KMS-11 (cell line): ENCODE measurements around the gene CARD10.

ENCODE experiments used
- H2AFZ ChIP-seq: fragments of 200-600 bp; sonication (generic); 2 replicates; pipeline ENCODE4 v1.6.1; 2016; ENCODE audit warnings: antibody characterized with exemption, mixed run types, low read depth
- H3K27ac ChIP-seq: fragments of 200-600 bp; sonication (generic); 2 replicates; pipeline ENCODE4 v1.6.1; 2016; ENCODE audit warnings: mild to moderate bottlenecking, mixed run types
- H3K27me3 ChIP-seq: fragments of 200-600 bp; sonication (generic); 2 replicates; pipeline ENCODE4 v1.6.1; 2017; ENCODE audit warnings: mild to moderate bottlenecking, low read depth, mixed run types, moderate library complexity; ENCODE audit not compliant: insufficient read depth
- H3K36me3 ChIP-seq: fragments of 200-600 bp; sonication (generic); 2 replicates; pipeline ENCODE4 v1.6.1; 2017; ENCODE audit warnings: mild to moderate bottlenecking, mixed run types; ENCODE audit not compliant: insufficient read depth
- H3K4me1 ChIP-seq: fragments of 200-600 bp; sonication (generic); 2 replicates; pipeline ENCODE4 v1.6.1; 2016; ENCODE audit warnings: mild to moderate bottlenecking, low read depth, mixed run types; ENCODE audit not compliant: poor library complexity, severe bottlenecking
- H3K4me2 ChIP-seq: fragments of 200-600 bp; sonication (generic); 2 replicates; pipeline ENCODE4 v1.7.0; 2016; ENCODE audit warnings: mild to moderate bottlenecking, mixed run types
- H3K4me3 ChIP-seq: fragments of 200-600 bp; sonication (generic); IDR thresholded peaks from 2 replicates; pipeline ENCODE4 v1.6.1; 2017; ENCODE audit warnings: low read depth, low read length, mixed read lengths; ENCODE audit not compliant: insufficient read depth
- H3K79me2 ChIP-seq: fragments of 200-600 bp; sonication (generic); 2 replicates; pipeline ENCODE4 v1.6.1; 2016; ENCODE audit warnings: low read depth, mixed run types; ENCODE audit not compliant: insufficient read depth
- H3K9ac ChIP-seq: fragments of 200-600 bp; sonication (generic); 2 replicates; pipeline ENCODE4 v1.6.1; 2016; ENCODE audit warnings: mild to moderate bottlenecking, mixed run types
- H4K20me1 ChIP-seq: fragments of 200-600 bp; sonication (generic); 2 replicates; pipeline ENCODE4 v1.6.1; 2016; ENCODE audit warnings: mild to moderate bottlenecking, mixed run types; ENCODE audit not compliant: insufficient read depth
- TF ChIP-seq, protein P1 (sequence below): fragments of 200-600 bp; sonication (generic); conservative IDR thresholded peaks from 2 replicates; pipeline ENCODE4 v1.6.1; 2017; ENCODE audit warnings: low read depth, mild to moderate bottlenecking, antibody characterized with exemption, low read length, moderate library complexity, mixed read lengths

Gene CARD10

DNA sequence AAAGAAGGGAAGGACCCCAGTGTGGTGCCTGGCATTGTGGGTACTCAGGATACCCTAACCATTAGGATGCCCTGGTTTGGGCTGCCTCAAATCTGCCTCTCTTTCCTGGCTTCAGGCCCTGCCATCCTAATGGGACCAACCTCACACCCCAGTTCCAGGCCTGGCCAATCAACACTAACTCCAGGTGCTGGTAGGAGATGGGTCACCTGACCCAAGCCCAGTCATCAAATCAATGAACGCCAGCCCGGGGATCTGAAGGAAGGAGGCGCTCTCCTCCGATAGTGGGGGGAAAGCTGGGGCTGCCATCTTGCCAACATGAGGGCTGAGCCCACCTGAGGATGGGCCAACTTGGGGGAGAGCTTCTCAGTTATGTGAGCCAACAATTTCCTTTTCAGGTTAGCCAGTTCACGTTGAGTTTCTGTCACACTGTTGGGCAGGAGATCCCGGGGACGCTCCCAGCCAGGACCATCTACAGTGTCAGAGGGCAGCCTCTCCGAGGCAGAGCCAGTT lies 45.7 kb downstream of the CARD10 start:
- H3K9ac ChIP-seq = no peak overlapping the region
- H3K4me3 ChIP-seq = no peak overlapping the region
- H3K4me2 ChIP-seq = no peak overlapping the region
- H3K4me1 ChIP-seq = no peaks in the 10 kb centered on the region
- H3K79me2 ChIP-seq = no peaks in the 10 kb centered on the region
- TF ChIP-seq, protein P1, sequence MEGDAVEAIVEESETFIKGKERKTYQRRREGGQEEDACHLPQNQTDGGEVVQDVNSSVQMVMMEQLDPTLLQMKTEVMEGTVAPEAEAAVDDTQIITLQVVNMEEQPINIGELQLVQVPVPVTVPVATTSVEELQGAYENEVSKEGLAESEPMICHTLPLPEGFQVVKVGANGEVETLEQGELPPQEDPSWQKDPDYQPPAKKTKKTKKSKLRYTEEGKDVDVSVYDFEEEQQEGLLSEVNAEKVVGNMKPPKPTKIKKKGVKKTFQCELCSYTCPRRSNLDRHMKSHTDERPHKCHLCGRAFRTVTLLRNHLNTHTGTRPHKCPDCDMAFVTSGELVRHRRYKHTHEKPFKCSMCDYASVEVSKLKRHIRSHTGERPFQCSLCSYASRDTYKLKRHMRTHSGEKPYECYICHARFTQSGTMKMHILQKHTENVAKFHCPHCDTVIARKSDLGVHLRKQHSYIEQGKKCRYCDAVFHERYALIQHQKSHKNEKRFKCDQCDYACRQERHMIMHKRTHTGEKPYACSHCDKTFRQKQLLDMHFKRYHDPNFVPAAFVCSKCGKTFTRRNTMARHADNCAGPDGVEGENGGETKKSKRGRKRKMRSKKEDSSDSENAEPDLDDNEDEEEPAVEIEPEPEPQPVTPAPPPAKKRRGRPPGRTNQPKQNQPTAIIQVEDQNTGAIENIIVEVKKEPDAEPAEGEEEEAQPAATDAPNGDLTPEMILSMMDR = no peak
- no peaks in the 10 kb centered on the region; the same call in 1 of the 2 replicates for H3K36me3 ChIP-seq
- H3K27me3 ChIP-seq = no peaks in the 10 kb centered on the region
- H2AFZ ChIP-seq = no peak overlapping the region
- H3K27ac ChIP-seq = no peak overlapping the region
- H4K20me1 ChIP-seq = no peaks in the 10 kb centered on the region

DNA sequence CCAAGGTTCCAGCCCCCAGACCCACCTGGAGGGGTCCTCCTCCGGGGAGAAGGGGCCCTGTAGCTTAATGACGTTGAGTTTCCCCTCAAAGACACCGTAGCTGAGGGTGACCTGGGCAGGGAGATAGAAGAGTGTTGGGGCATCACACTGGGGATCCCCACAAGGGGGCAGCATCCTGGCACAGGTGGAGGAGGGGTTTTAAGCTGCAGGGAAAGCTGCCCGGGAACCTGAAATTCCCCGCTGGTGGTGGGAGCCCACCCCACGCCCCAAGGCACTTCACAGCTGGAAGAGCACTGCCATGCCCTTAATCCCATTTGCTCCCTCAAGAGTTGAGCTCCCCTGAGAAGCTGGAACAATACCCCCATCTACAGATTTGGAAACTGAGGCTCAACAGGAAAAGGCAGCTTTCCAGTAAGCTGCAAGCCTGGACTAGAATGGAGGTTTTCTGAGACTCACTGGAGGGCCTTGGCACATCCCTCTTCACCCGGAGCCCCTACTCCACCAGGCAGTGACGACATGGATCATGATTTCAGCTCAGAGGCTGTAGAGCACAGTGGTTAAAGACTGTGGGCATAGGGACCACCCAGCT lies 46.7 kb downstream of the CARD10 start:
- no peak overlapping the region for H3K4me3 ChIP-seq
- no peaks in the 10 kb centered on the region for H3K27me3 ChIP-seq
- H4K20me1 ChIP-seq = no peaks in the 10 kb centered on the region
- no peak overlapping the region for H3K4me2 ChIP-seq
- no peaks in the 10 kb centered on the region for H3K79me2 ChIP-seq
- TF ChIP-seq, protein P1 = peak; percentile 73
- H3K36me3 ChIP-seq = no peaks in the 10 kb centered on the region; the same call in 1 of the 2 replicates
- H3K4me1 ChIP-seq = no peaks in the 10 kb centered on the region
- H2AFZ ChIP-seq = no peak overlapping the region
- H3K9ac ChIP-seq = no peak overlapping the region
- H3K27ac ChIP-seq = no peak overlapping the region

DNA sequence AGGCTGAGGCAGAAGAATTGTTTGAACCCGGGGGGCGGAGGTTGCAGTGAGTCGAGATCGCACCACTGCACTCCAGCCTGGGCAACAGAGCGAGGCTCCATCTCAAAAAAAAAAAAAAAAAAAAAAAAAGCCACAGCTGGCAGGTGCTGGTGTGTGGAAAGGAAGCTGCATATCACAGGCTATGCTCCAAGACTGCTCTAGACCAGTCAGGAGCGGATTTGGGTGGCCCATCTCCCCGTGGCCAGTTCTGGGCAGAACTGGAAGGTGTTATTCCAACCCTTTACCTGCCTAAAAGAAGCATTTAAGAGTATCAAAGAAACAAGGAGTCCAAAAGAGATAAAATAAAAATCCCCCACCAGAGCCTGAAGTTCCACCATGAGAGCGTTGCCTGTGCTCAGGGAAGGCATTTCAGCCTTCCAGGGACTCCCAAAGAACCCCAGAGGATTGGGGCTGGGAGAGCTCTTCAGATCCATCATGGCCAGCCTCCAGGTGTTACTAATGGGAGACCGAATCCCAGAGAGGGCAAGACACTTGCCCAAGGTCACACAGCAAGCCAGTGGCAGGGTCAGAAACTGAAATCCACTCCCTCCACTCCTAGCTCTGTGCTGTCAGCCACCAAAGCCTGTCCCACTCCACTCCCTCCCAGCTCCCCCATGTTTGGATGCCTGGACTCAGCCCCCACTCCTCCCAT lies 47.3 kb downstream of the CARD10 start:
- H3K4me2 ChIP-seq = no peak overlapping the region
- H3K79me2 ChIP-seq = no peaks in the 10 kb centered on the region
- H3K36me3 ChIP-seq = no peaks in the 10 kb centered on the region; the same call in 1 of the 2 replicates
- H4K20me1 ChIP-seq = no peaks in the 10 kb centered on the region
- no peak overlapping the region for H3K27ac ChIP-seq
- no peak overlapping the region for H2AFZ ChIP-seq
- TF ChIP-seq, protein P1 = no peak
- H3K4me1 ChIP-seq = no peaks in the 10 kb centered on the region
- no peaks in the 10 kb centered on the region for H3K27me3 ChIP-seq
- no peak overlapping the region for H3K9ac ChIP-seq
- no peak overlapping the region for H3K4me3 ChIP-seq

DNA sequence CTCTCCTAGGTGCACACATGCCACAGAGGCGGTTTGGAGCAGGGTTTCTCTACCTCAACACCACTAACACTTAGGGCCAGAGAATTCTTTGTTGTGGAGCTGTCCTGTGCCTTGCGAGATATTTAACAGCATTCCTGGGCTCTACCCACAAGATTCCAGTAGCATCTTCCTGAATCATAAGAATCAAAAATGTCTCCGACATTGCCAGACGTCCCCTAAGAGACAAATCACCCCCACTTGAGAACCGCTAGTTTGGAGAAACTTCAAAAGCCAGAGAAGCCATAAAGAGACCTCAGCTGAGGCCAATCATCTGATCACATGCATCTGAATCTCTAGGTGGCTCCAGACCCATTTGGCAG lies 49.1 kb downstream of the CARD10 start:
- no peaks in the 10 kb centered on the region for H3K4me1 ChIP-seq
- H3K9ac ChIP-seq = no peak overlapping the region
- no peak overlapping the region for H2AFZ ChIP-seq
- no peak overlapping the region for H3K4me2 ChIP-seq
- no peak overlapping the region for H3K4me3 ChIP-seq
- no peak overlapping the region for H3K27ac ChIP-seq
- TF ChIP-seq, protein P1 = no peak
- no peaks in the 10 kb centered on the region for H4K20me1 ChIP-seq
- no peaks in the 10 kb centered on the region for H3K27me3 ChIP-seq
- H3K36me3 ChIP-seq = no peaks in the 10 kb centered on the region
- no peaks in the 10 kb centered on the region for H3K79me2 ChIP-seq
